ENCODE measurements around the gene RYR3. TPM values are rescaled to one million over a fixed set of nuclear protein-coding genes. Genes with fewer than 3 reads are reported as not detected.

RYR3 gene
- total RNA-seq, 2 donors from 2014 or later: 9.9 to 40.1 TPM

- DNase-seq (ENCODE audit: low spot score) (no peak), ATAC-seq (ENCODE audit: insufficient number of reproducible peaks, low FRiP score, low read depth) (no peak)
- no peaks in the 10 kb centered on the region for H3K36me3 ChIP-seq
- no peak overlapping the region for H3K4me3 ChIP-seq
- no peak for TF ChIP-seq CTCF (IDR thresholded peaks at IDR 0.05)
- H3K4me1 ChIP-seq (ENCODE audit: control insufficient read depth in 1 of 2, low read depth in 2 of 2): no peaks in the 10 kb centered on the region
- H3K27me3 ChIP-seq (replicated peaks; ENCODE audit: insufficient read depth): no peaks in the 10 kb centered on the region
- H3K9me3 ChIP-seq: no peaks in the 10 kb centered on the region
- H3K27ac ChIP-seq: no peak overlapping the region
Observed at GRCh38 chr15:33445984-33446383, 135.2 kb downstream of the RYR3 start.

DNA sequence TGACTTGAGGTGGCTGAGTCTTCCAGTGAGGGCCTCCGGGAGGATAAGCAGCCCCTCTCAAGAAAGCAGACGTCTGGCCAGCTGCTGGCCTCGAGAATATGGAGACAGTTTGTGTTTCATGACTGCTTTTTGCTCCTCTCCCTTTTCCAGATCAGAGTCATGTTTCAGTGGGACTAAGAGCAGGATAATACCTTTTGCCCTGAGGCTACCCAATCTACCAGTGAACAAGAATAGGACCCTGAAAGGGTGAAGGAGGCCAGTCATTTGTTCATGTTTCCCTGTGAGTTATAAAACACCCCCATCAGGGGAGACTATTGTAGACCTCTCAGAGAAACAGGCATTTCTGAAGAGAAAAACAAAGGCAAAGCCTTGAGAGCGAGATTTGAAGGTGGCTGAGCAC lies 137.4 kb downstream of the RYR3 start:
- Histone ChIP-seq H3K4me3 (no peak overlapping the region), H3K9me3 (no peaks in the 10 kb centered on the region), H3K4me1 (ENCODE audit: control insufficient read depth in 1 of 2, low read depth in 2 of 2) (peaks cover 0 to 14% of the 10 kb centered on the region in 2 donors), H3K27me3 (replicated peaks; ENCODE audit: insufficient read depth) (no peaks in the 10 kb centered on the region), H3K36me3 (no peaks in the 10 kb centered on the region), H3K27ac (no peak overlapping the region)
- TF ChIP-seq CTCF (IDR thresholded peaks at IDR 0.05): no peak
- DNase-seq (ENCODE audit: low spot score): no peak
- ATAC-seq (ENCODE audit: insufficient number of reproducible peaks, low FRiP score, low read depth): no peak

GRCh38 chr15:33448961-33449606 lies 138.3 kb downstream of the RYR3 start:
- H3K4me1 ChIP-seq (ENCODE audit: control insufficient read depth in 1 of 2, low read depth in 2 of 2): peaks cover 0 to 18% of the 10 kb centered on the region in 2 donors
- no peak for TF ChIP-seq CTCF (IDR thresholded peaks at IDR 0.05)
- no peak overlapping the region for H3K4me3 ChIP-seq
- DNase-seq (ENCODE audit: low spot score) (no peak), ATAC-seq (ENCODE audit: insufficient number of reproducible peaks, low FRiP score, low read depth) (no peak)
- H3K27me3 ChIP-seq (replicated peaks; ENCODE audit: insufficient read depth): no peaks in the 10 kb centered on the region
- no peaks in the 10 kb centered on the region for H3K36me3 ChIP-seq
- H3K27ac ChIP-seq: no peak overlapping the region
- no peaks in the 10 kb centered on the region for H3K9me3 ChIP-seq

- ATAC-seq (ENCODE audit: insufficient number of reproducible peaks, low FRiP score, low read depth) (no peak), DNase-seq (ENCODE audit: low spot score) (no peak)
- Histone ChIP-seq H3K4me1 (ENCODE audit: control insufficient read depth in 1 of 2, low read depth in 2 of 2) (peaks cover 0 to 18% of the 10 kb centered on the region in 2 donors), H3K4me3 (no peak overlapping the region), H3K9me3 (no peaks in the 10 kb centered on the region), H3K36me3 (no peaks in the 10 kb centered on the region), H3K27me3 (replicated peaks; ENCODE audit: insufficient read depth) (no peaks in the 10 kb centered on the region), H3K27ac (no peak overlapping the region)
- TF ChIP-seq CTCF (IDR thresholded peaks at IDR 0.05): no peak
Observed at GRCh38 chr15:33449810-33450209, 139.0 kb downstream of the RYR3 start.

GRCh38 chr15:33451385-33451784 lies 140.6 kb downstream of the RYR3 start:
- ATAC-seq (ENCODE audit: insufficient number of reproducible peaks, low FRiP score, low read depth) (no peak), DNase-seq (ENCODE audit: low spot score) (no peak)
- H3K4me1 ChIP-seq (ENCODE audit: control insufficient read depth in 1 of 2, low read depth in 2 of 2): peaks cover 0 to 18% of the 10 kb centered on the region in 2 donors
- H3K4me3 ChIP-seq: no peak overlapping the region
- TF ChIP-seq CTCF (IDR thresholded peaks at IDR 0.05): no peak
- no peaks in the 10 kb centered on the region for H3K27me3 ChIP-seq (replicated peaks; ENCODE audit: insufficient read depth)
- no peaks in the 10 kb centered on the region for H3K36me3 ChIP-seq
- no peaks in the 10 kb centered on the region for H3K9me3 ChIP-seq
- no peak overlapping the region for H3K27ac ChIP-seq

All from thoracic aorta (tissue), 2 donors.